Heart left ventricle (tissue), 13 donors: Measurements from ENCODE around the gene BRAP.

Experiments used
- CTCF ChIP-seq, 12 donors: fragments of 200-600 bp; sonication (generic) in 4 of 12; IDR thresholded peaks; one replicate each; pipeline versions ENCODE4 v1.5.0 to v1.8.0; 2018 to 2022; ENCODE audit warnings: antibody characterized with exemption in 12 of 12, mild to moderate bottlenecking in 5 of 12
- POLR2A ChIP-seq, 2 donors: fragments of 450-650 bp; IDR thresholded peaks; one replicate each; pipeline ENCODE4 v1.6.1; 2017; ENCODE audit warnings: antibody characterized with exemption in 2 of 2, mild to moderate bottlenecking in 2 of 2, moderate library complexity in 2 of 2
- donor health status: ischemic (EF 13 %, LVEDD 7.1; RV severe dilation, severe dysfunction).
- donor health status: DM: no; HTN: yes; CAD: no.
- donor health status: DM: no; HTN: no; CAD: no.
- donor health status: ischemic (EF 25% LVEDD 6.9; RV normal size, moderate dysfunction).
- donor health status: ischemic (EF 25% LVEDD 5.7; RV mildly dilated, moderate dysfunction).
- donor health status: ischemic (EF 35%, LVEDD 5.7; RV mildly dilated, moderate dysfunction).
- donor health status: nonischemic (EF 11% LVEDD 7.7; RV severe dilation, severe dysfunction).
- donor health status: DM: yes; HTN: yes; CAD: no.
- donor health status: PGD.
- donor health status: ischemic (EF 29% LVEDD 5.4; RV normal size, mild dysfunction).
- donor health status: nonischemic (EF 23%, LVEDD 6.1; RV moderate dilation, normal function).

DNA sequence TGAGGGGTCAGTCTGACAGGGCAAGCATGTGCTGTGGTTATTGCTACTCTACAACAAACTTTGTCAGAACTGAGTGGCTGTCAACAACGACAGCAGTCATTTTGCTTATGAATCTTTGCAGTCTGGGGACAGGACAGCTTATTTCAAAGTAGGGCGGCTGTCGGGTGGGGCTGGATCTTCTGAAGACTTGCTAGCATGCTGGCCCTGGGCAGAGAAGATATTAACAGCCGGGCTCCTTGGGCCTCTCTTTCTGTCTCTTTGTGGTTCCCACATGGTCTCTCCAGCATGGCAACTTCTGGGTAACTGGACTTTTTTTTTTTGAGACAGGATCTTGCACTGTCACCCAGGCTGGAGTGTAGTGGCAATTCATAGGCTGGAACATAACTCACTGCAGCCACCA, 47.0 kb upstream of the BRAP start:
- TF ChIP-seq CTCF (IDR thresholded peaks at IDR 0.05) = no peak
- TF ChIP-seq POLR2A (IDR thresholded peaks at IDR 0.05) = no peak
